Measurements from ENCODE around the gene BCAS2.

The BCAS2 gene

DNA sequence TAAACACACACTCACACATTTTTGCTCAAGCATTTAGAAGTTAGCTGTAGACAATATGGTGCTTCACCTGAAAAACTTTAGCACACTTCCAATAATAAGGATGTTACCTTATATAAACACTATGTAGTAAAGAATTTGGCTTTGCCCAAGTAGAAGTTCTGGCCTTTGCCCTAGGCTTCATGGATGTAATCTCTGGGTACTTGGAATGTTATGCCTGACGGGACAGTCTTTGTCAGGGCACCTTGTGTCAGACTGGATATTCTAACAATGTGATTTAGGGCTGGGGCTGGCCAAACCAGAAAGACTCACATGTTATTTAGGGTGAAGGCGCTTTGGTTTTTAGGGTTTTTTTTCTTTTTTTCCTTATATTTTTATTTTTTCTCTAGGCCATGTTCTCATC lies 35.6 kb downstream of the BCAS2 start:
- Mint-ChIP-seq H3K9me3 (no peaks in the 10 kb centered on the region), H3K27me3 (no peaks in the 10 kb centered on the region), H3K4me3 (no peak overlapping the region), H3K27ac (no peak overlapping the region), H3K4me1 (ENCODE audit: low read depth) (no peaks in the 10 kb centered on the region), H3K36me3 (ENCODE audit: low read depth) (no peaks in the 10 kb centered on the region)
- DNase-seq = no peak

- no peak for DNase-seq
- Mint-ChIP-seq H3K9me3 (no peaks in the 10 kb centered on the region), H3K36me3 (ENCODE audit: low read depth) (no peaks in the 10 kb centered on the region)
Observed at GRCh38 chr1:114545315-114545714, 36.1 kb downstream of the BCAS2 start.

GRCh38 chr1:114540821-114541220 lies 40.6 kb downstream of the BCAS2 start:
- Mint-ChIP-seq H3K4me3 (no peak overlapping the region), H3K36me3 (ENCODE audit: low read depth) (no peaks in the 10 kb centered on the region), H3K4me1 (ENCODE audit: low read depth) (no peaks in the 10 kb centered on the region), H3K27me3 (no peaks in the 10 kb centered on the region), H3K27ac (no peak overlapping the region), H3K9me3 (no peaks in the 10 kb centered on the region)
- no peak for DNase-seq

More at GRCh38 chr1:114545315-114545714, 36.1 kb downstream of the BCAS2 start:
- Mint-ChIP-seq H3K27ac (no peak overlapping the region), H3K4me3 (no peak overlapping the region), H3K4me1 (ENCODE audit: low read depth) (no peaks in the 10 kb centered on the region), H3K27me3 (no peaks in the 10 kb centered on the region)

DNA sequence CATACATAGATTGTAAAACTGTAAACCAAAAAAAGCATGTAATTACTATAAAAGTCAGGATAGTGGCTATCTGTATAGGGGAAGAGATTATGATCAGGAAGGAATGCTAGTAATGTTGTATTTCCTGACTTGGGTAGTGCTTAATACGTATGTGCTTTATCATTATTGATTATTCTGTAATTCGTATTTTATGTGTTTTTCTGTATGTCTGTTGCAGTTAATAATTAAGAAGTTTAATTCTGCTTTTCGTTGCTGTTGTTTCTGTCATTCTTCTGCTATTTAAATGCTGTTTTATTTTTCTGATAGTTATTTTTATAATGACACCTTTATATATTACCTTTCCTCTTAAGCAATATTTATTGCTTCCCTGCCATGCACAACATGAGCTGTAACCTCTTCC lies 41.1 kb downstream of the BCAS2 start:
- Mint-ChIP-seq H3K4me1 (ENCODE audit: low read depth) (no peaks in the 10 kb centered on the region), H3K9me3 (no peaks in the 10 kb centered on the region), H3K36me3 (ENCODE audit: low read depth) (no peaks in the 10 kb centered on the region), H3K4me3 (no peak overlapping the region), H3K27me3 (no peaks in the 10 kb centered on the region), H3K27ac (no peak overlapping the region)
- no peak for DNase-seq

DNA sequence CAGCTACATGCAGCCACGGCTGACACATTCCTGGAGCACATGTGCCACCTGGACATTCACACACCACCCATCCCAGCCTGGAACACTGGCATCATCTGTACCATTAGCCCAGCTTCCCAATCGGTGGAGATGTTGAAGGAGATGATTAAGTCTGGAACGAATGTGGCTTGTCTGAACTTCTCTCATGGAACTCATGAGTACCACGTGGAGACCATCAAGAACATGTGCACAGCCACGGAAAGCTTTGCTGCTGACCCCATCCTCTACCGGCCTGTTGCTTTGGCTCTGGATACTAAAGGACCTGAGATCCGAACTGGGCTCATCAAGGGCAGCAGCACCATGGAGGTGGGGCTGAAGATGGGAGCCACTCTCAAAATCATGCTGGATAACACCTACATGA lies 45.4 kb downstream of the BCAS2 start:
- no peaks in the 10 kb centered on the region for H3K9me3 Mint-ChIP-seq
- no peak overlapping the region for H3K4me3 Mint-ChIP-seq
- no peak for DNase-seq
- no peak overlapping the region for H3K27ac Mint-ChIP-seq
- H3K27me3 Mint-ChIP-seq = no peaks in the 10 kb centered on the region
- H3K4me1 Mint-ChIP-seq (ENCODE audit: low read depth) = peaks cover 2% of the 10 kb centered on the region
- H3K36me3 Mint-ChIP-seq (ENCODE audit: low read depth) = no peaks in the 10 kb centered on the region

DNA sequence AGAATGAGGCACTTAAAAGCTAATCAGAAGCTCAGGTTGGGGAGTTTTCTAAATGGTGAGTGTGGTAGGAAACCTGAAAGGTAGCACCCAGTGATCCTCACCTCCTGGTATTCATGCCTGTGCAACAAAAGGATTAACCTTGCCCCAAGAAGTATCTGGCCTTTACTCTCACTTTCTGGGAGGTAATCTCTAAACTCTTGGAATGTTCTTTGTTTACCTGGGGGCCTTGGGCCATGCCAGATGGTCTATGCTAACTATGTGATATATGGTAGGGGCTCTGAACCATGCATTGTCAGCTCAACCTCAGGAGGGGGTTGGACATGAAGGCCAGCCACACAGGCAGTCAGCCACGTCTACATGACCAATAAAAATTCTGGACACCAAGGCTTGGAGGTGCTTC lies 46.0 kb downstream of the BCAS2 start:
- H3K27ac Mint-ChIP-seq = no peak overlapping the region
- H3K4me3 Mint-ChIP-seq = no peak overlapping the region
- no peaks in the 10 kb centered on the region for H3K9me3 Mint-ChIP-seq
- no peak for DNase-seq
- H3K4me1 Mint-ChIP-seq (ENCODE audit: low read depth) = peaks cover 5% of the 10 kb centered on the region
- no peaks in the 10 kb centered on the region for H3K27me3 Mint-ChIP-seq
- no peaks in the 10 kb centered on the region for H3K36me3 Mint-ChIP-seq (ENCODE audit: low read depth)

GRCh38 chr1:114531094-114531493 lies 50.3 kb downstream of the BCAS2 start:
- Mint-ChIP-seq H3K36me3 (ENCODE audit: low read depth) (no peaks in the 10 kb centered on the region), H3K27ac (no peak overlapping the region), H3K4me1 (ENCODE audit: low read depth) (peaks cover 5% of the 10 kb centered on the region), H3K9me3 (no peaks in the 10 kb centered on the region), H3K27me3 (no peaks in the 10 kb centered on the region), H3K4me3 (no peak overlapping the region)
- DNase-seq = no peak

DNA sequence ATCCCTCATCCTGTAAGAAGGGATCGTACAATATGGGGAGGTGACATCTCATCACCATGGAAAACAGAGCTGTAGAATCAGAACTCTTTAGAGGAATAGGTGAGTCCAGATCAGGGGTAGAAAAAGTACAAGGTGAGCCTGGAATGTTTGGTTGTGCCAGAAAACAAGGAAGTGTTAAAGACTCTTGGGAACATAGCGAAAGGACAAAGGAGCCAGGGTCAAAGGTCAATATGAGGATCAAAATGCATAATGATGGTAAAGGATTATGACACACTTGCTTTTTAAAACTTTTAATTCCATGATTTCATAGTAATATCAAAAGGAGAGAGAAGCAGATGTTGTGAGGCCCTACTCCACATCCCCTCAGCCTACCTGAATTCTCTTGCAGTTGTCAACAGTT lies 51.2 kb downstream of the BCAS2 start:
- DNase-seq = no peak
- no peak overlapping the region for H3K27ac Mint-ChIP-seq
- H3K36me3 Mint-ChIP-seq (ENCODE audit: low read depth) = no peaks in the 10 kb centered on the region
- H3K27me3 Mint-ChIP-seq = no peaks in the 10 kb centered on the region
- peaks cover 5% of the 10 kb centered on the region for H3K4me1 Mint-ChIP-seq (ENCODE audit: low read depth)
- H3K9me3 Mint-ChIP-seq = no peaks in the 10 kb centered on the region
- no peak overlapping the region for H3K4me3 Mint-ChIP-seq

- H3K27ac Mint-ChIP-seq = no peak overlapping the region
- no peaks in the 10 kb centered on the region for H3K36me3 Mint-ChIP-seq (ENCODE audit: low read depth)
- H3K4me3 Mint-ChIP-seq = no peak overlapping the region
- H3K27me3 Mint-ChIP-seq = peaks cover 3% of the 10 kb centered on the region
- peaks cover 1% of the 10 kb centered on the region for H3K4me1 Mint-ChIP-seq (ENCODE audit: low read depth)
- H3K9me3 Mint-ChIP-seq = no peaks in the 10 kb centered on the region
- no peak for DNase-seq
Observed at GRCh38 chr1:114524944-114525343, 56.5 kb downstream of the BCAS2 start.

- no peaks in the 10 kb centered on the region for H3K9me3 Mint-ChIP-seq
- no peak overlapping the region for H3K4me3 Mint-ChIP-seq
- peaks cover 7% of the 10 kb centered on the region for H3K27me3 Mint-ChIP-seq
- no peak overlapping the region for H3K27ac Mint-ChIP-seq
- no peak for DNase-seq
- H3K36me3 Mint-ChIP-seq (ENCODE audit: low read depth) = no peaks in the 10 kb centered on the region
- peaks cover 1% of the 10 kb centered on the region for H3K4me1 Mint-ChIP-seq (ENCODE audit: low read depth)
Observed at GRCh38 chr1:114522264-114522575, 59.2 kb downstream of the BCAS2 start.

DNA sequence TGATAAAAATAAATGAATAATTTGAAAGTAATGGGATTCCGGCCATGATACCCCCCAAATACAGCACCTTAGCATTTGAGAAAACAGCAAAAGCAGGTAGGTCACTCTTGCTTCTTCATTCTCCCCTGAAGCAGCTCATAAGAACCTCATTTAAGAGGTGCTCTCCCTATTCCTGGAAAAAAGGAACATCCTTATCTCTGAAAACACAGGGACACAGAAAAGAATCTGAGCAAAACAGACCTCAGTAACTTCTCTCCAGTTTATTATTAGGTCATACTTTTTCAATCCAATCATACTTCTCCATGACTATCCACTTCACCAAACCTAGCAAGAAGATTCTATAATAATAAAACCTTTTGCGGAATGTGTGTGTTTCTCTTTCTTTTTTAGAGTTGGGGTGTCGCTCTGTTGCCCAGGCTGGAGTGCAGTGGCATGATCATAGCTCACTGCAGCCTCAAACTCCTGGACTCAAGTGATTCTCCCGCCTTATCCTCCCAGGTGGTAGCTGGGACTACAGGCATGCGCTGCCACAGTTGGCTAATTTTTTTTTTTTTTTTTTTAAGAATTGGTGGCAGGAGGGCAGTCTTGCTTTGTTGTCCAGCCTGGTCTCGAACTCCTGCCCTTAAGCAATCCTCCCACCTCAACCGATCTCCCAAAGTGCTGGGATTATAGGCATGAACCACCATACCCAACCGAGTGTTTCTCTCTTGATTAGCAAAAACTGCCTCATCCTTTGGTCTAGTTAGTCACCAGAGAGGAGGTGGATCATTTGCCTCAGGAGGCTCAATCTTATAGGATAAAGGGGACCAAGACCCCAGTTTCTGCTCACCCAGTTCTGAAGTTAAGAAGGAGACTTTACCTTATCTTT lies 59.8 kb downstream of the BCAS2 start:
- no peak for DNase-seq
- Mint-ChIP-seq H3K27me3 (peaks cover 7% of the 10 kb centered on the region), H3K4me3 (no peak overlapping the region), H3K36me3 (ENCODE audit: low read depth) (no peaks in the 10 kb centered on the region), H3K27ac (no peak overlapping the region), H3K9me3 (no peaks in the 10 kb centered on the region), H3K4me1 (ENCODE audit: low read depth) (peaks cover 1% of the 10 kb centered on the region)
